Stimulated activated CD8-positive, alpha-beta memory T cell treated with anti-CD3 and anti-CD28 coated beads, Interleukin-4, amount 100 ng/mL, for 48 hours (primary cell): ENCODE results near the gene LTBP1.
A peak's percentile ranks its signal among the peaks of the same experiment; 100 is the strongest.

Experiments used
- DNase-seq: peaks from one replicate; pipeline ENCODE4 v3.0.0-alpha.2; 2020

Gene LTBP1

GRCh38 chr2:33238111-33238510, 291.4 kb downstream of the LTBP1 start:
- no peak for DNase-seq

GRCh38 chr2:33240178-33240577, 293.4 kb downstream of the LTBP1 start:
- no peak for DNase-seq

- DNase-seq, result no peak
These were observed 294.3 kb downstream of the LTBP1 start for GRCh38 chr2:33241072-33241471.

- no peak for DNase-seq
These were observed 294.8 kb downstream of the LTBP1 start for GRCh38 chr2:33241581-33241980.

GRCh38 chr2:33242845-33243244, 296.1 kb downstream of the LTBP1 start:
- no peak for DNase-seq

GRCh38 chr2:33246432-33246831, 299.7 kb downstream of the LTBP1 start:
- no peak for DNase-seq

- no peak for DNase-seq
These were observed 300.6 kb downstream of the LTBP1 start for GRCh38 chr2:33247365-33247764.

- DNase-seq, result no peak
These were observed 303.8 kb downstream of the LTBP1 start for GRCh38 chr2:33250417-33251029.

- DNase-seq, result no peak
These were observed 309.5 kb downstream of the LTBP1 start for GRCh38 chr2:33256162-33256755.

GRCh38 chr2:33258387-33258786, 311.6 kb downstream of the LTBP1 start:
- DNase-seq, result no peak

GRCh38 chr2:33262097-33262496, 315.3 kb downstream of the LTBP1 start:
- DNase-seq, result no peak

- no peak for DNase-seq
These were observed 318.0 kb downstream of the LTBP1 start for GRCh38 chr2:33264766-33265165.

- DNase-seq, result no peak
These were observed 319.0 kb downstream of the LTBP1 start for GRCh38 chr2:33265584-33266338.

GRCh38 chr2:33266467-33266866, 319.7 kb downstream of the LTBP1 start:
- no peak for DNase-seq

GRCh38 chr2:33267043-33267442, 320.3 kb downstream of the LTBP1 start:
- no peak for DNase-seq

GRCh38 chr2:33267756-33268155, 321.0 kb downstream of the LTBP1 start:
- no peak for DNase-seq

GRCh38 chr2:33268246-33268831, 321.6 kb downstream of the LTBP1 start:
- DNase-seq, result no peak

- no peak for DNase-seq
These were observed 325.2 kb downstream of the LTBP1 start for GRCh38 chr2:33272001-33272400.

GRCh38 chr2:33273479-33273878, 326.7 kb downstream of the LTBP1 start:
- DNase-seq, result no peak

- DNase-seq, result no peak
These were observed 327.8 kb downstream of the LTBP1 start for GRCh38 chr2:33274524-33274923.

GRCh38 chr2:33275689-33276444, 329.1 kb downstream of the LTBP1 start:
- DNase-seq, result peak; percentile 43

GRCh38 chr2:33277002-33277426, 330.3 kb downstream of the LTBP1 start:
- no peak for DNase-seq
